Body of pancreas (tissue), 4 donors: ENCODE measurements around the gene NKAPL. TPM values are rescaled to one million over a fixed set of nuclear protein-coding genes. Genes with fewer than 3 reads are reported as not detected.
A peak's percentile ranks its signal among the peaks of the same experiment; 100 is the strongest.

Experiments used
- ATAC-seq: fragments of 150-250 bp; one replicate; pipeline ENCODE4 v1.9.1; 2016
- DNase-seq, 4 donors: peaks; one replicate each; pipeline ENCODE4 v3.0.0-alpha.2; 2019
- H3K27ac ChIP-seq, 4 donors: fragments of 200-600 bp; sonication (generic); 1 replicate in 3 of 4; 2 replicates in 1 of 4; pipeline versions ENCODE4 v1.5.1 to v1.6.1; 2016 to 2019; ENCODE audit warnings: mild to moderate bottlenecking in 1 of 4, mixed read lengths in 1 of 4, moderate library complexity in 1 of 4
- H3K27me3 ChIP-seq, 2 donors: fragments of 200-600 bp; sonication (generic); one replicate each; pipeline ENCODE4 v1.6.0; 2016; ENCODE audit warnings: mild to moderate bottlenecking in 1 of 2
- H3K36me3 ChIP-seq, 2 donors: fragments of 200-600 bp; sonication (generic); replicated peaks in 1 of 2; 2 replicates each; pipeline ENCODE4 v1.5.1; 2016; ENCODE audit warnings: low read depth in 2 of 2; ENCODE audit not compliant: insufficient read depth in 1 of 2
- H3K4me1 ChIP-seq: fragments of 200-600 bp; sonication (generic); one replicate; pipeline ENCODE4 v1.6.0; 2016
- H3K4me3 ChIP-seq, 2 donors: fragments of 200-600 bp; sonication (generic); 1 replicate in 1 of 2; 2 replicates in 1 of 2; pipeline ENCODE4 v1.5.1; 2016 to 2019
- H3K9me3 ChIP-seq, 3 donors: fragments of 200-600 bp; sonication (generic); 1 replicate in 2 of 3; 2 replicates in 1 of 3; pipeline ENCODE4 v1.5.1; 2016
- CTCF ChIP-seq, 7 experiments: fragments of 450-650 bp in 4 of 7; fragments of 200-600 bp in 3 of 7; sonication (generic) in 3 of 7; IDR thresholded peaks; one replicate each; pipeline ENCODE4 v1.5.1; 2016 to 2019; ENCODE audit warnings: antibody characterized with exemption in 7 of 7
- POLR2A ChIP-seq, 3 donors: fragments of 450-650 bp; IDR thresholded peaks; one replicate each; pipeline ENCODE4 v1.6.1; 2016; ENCODE audit warnings: antibody characterized with exemption in 3 of 3, mild to moderate bottlenecking in 2 of 3
- WGBS, 2 donors: methylation state at CpG; one replicate each; pipeline ENCODE4 v1.1.5; 2017; 5-methylcytosine and 5-hydroxymethylcytosine counted together
- intact Hi-C: fragments of 100-400 bp; cut with DNase I; formaldehyde crosslinking; loops from one replicate; pipeline ENCODE4 v1.15.1; 2023
- total RNA-seq, 2 donors: library from RNA; depleted of rRNA; stranded (reverse); fragments of >200 nt; gene quantifications; one replicate each; pipeline ENCODE4 v1.1.0, GENCODE V29; 2016

NKAPL gene
- total RNA-seq, 2 donors from 2014 or later: 0.52 TPM; not detected in 1

GRCh38 chr6:28266563-28266961, 7.5 kb downstream of the NKAPL start:
- ATAC-seq (no peak), DNase-seq (no peak)
- peak overlapping the region in 1 of 2 donors; percentile 79 for H3K4me3 ChIP-seq
- H3K4me1 ChIP-seq: peaks cover 8% of the 10 kb centered on the region
- intact Hi-C loops: loop anchor here (10.0 kb wide), 1 partner anchor 68 kb away; the partner anchor contains the start of gene ZSCAN31
- TF ChIP-seq POLR2A (IDR thresholded peaks at IDR 0.05) (no peak), CTCF (IDR thresholded peaks at IDR 0.05) (no peak)
- H3K9me3 ChIP-seq: no peaks in the 10 kb centered on the region
- no peaks in the 10 kb centered on the region for H3K27me3 ChIP-seq
- 2 to 6% methylated on average over 5 of the region's 5 CpGs for WGBS, 2 donors
- H3K36me3 ChIP-seq: no peaks in the 10 kb centered on the region
- peak overlapping the region in 3 of 4 donors; percentile 76 to 85 (median 77) for H3K27ac ChIP-seq

GRCh38 chr6:28266962-28267694, 8.0 kb downstream of the NKAPL start, which contains the start of gene ZSCAN26:
Gene ZSCAN26 (plus strand): TSS chr6:28267143. CDS start chr6:28271920, 4,777 bp downstream.
- WGBS, 2 donors: 1% methylated on average over 30 to 32 of the region's 32 CpGs
- peak within 1 kb of the TSS; percentile 79 to 83 for H3K4me3 ChIP-seq
- peak within 1 kb of the TSS; percentile 40 to 85 (median 76) for H3K27ac ChIP-seq
- TF ChIP-seq CTCF (IDR thresholded peaks at IDR 0.05) (no peak), POLR2A (IDR thresholded peaks at IDR 0.05) (peak; percentile 46 to 79 (median 75))
- no peaks in the 10 kb centered on the region for H3K27me3 ChIP-seq
- peaks cover 8% of the 10 kb centered on the region for H3K4me1 ChIP-seq
- ATAC-seq (peak; percentile 98), DNase-seq (peak; percentile 77 to 83 (median 78))
- intact Hi-C loops: loop anchor here (10.0 kb wide), 1 partner anchor 68 kb away; the partner anchor contains the start of gene ZSCAN31
- H3K36me3 ChIP-seq: peaks cover 0 to 1% of the 10 kb centered on the region in 2 donors
- H3K9me3 ChIP-seq: no peaks in the 10 kb centered on the region

- no peaks in the 10 kb centered on the region for H3K27me3 ChIP-seq
- peak overlapping the region in 2 of 4 donors; percentile 77 to 85 for H3K27ac ChIP-seq
- H3K9me3 ChIP-seq: no peaks in the 10 kb centered on the region
- ATAC-seq (no peak), DNase-seq (no peak)
- H3K4me3 ChIP-seq: peak overlapping the region; percentile 79 to 83
- peaks cover 0 to 4% of the 10 kb centered on the region in 2 donors for H3K36me3 ChIP-seq
- no peak for TF ChIP-seq CTCF (IDR thresholded peaks at IDR 0.05)
- no peak for TF ChIP-seq POLR2A (IDR thresholded peaks at IDR 0.05)
- intact Hi-C loops: loop anchor here (10.0 kb wide), 1 partner anchor 67 kb away; the partner anchor contains the start of gene ZSCAN31
- H3K4me1 ChIP-seq: peaks cover 8% of the 10 kb centered on the region
- 0 to 4% methylated on average over 1 of the region's 1 CpG for WGBS, 2 donors
Measured at GRCh38 chr6:28267695-28268059, 8.6 kb downstream of the NKAPL start.

GRCh38 chr6:28269492-28269891, 10.4 kb downstream of the NKAPL start:
- Histone ChIP-seq H3K27ac (no peak overlapping the region), H3K9me3 (no peaks in the 10 kb centered on the region), H3K4me1 (peaks cover 8% of the 10 kb centered on the region), H3K27me3 (no peaks in the 10 kb centered on the region), H3K36me3 (peaks cover 0 to 5% of the 10 kb centered on the region in 2 donors), H3K4me3 (no peak overlapping the region)
- DNase-seq: no peak
- no peak for ATAC-seq
- TF ChIP-seq POLR2A (IDR thresholded peaks at IDR 0.05) (no peak), CTCF (IDR thresholded peaks at IDR 0.05) (no peak)
- intact Hi-C loops: loop anchor here (10.0 kb wide), 1 partner anchor 65 kb away; the partner anchor contains the start of gene ZSCAN31
